HG03095 (cell line): ENCODE results near the gene PDS5B.
A peak's percentile ranks its signal among the peaks of the same experiment; 100 is the strongest.
"Not testable (repeated sequence)": the region's sequence is repeated elsewhere in the genome, so short reads cannot be mapped to it uniquely, and the experiment has no call there.

Source experiments
- ATAC-seq: cut with Tn5 transposase; IDR thresholded peaks from one replicate; pipeline ENCODE4 v1.9.1; 2021; ENCODE audit warnings: moderate library complexity; ENCODE audit not compliant: unreplicated experiment

PDS5B gene

GRCh38 chr13:32721131-32722034, 135.1 kb downstream of the PDS5B start:
- ATAC-seq = not testable (repeated sequence)

DNA sequence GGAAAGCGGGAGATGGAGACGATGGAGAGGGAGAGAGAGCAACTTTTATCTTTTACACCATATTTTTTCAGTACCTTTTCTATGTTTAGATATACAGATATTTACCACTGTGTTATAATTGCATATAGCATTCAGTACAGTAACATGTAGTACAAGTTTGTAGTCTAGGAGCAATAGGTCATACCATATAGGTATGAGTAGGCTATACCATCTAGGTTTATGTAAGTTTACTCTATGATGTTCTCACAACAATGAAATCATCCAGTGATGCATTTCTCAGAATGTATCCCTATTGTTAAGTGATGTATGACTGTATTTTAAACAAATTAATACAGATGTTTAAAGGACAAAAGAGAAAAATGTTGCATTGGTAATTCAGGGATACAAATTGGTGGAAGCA, 136.1 kb downstream of the PDS5B start:
- no peak for ATAC-seq

GRCh38 chr13:32723987-32724386, 137.7 kb downstream of the PDS5B start:
- no peak for ATAC-seq

- ATAC-seq = no peak
These were observed 140.3 kb downstream of the PDS5B start for GRCh38 chr13:32726374-32727037.

GRCh38 chr13:32728327-32728726, 142.1 kb downstream of the PDS5B start:
- ATAC-seq = no peak

DNA sequence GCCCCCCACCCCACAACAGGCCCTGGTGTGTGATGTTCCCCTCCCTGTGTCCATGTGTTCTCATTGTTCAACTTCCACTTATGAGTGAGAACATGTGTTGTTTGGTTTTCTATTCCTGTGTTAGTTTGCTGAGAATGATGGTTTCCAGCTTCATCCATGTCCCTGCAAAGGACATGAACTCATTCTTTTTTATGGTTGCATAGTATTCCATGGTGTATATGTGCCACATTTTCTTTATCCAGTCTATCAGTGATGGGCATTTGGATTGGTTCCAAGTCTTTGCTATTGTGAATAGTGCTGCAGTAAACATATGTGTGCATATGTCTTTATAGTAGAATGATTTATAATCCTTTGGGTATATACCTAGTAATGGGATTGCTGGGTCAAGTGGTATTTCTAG, 142.8 kb downstream of the PDS5B start:
- ATAC-seq = not testable (repeated sequence)

- no peak for ATAC-seq
These were observed 144.8 kb downstream of the PDS5B start for GRCh38 chr13:32731074-32731473.

GRCh38 chr13:32731576-32731975, 145.3 kb downstream of the PDS5B start:
- ATAC-seq = no peak

GRCh38 chr13:32733690-32734089, 147.4 kb downstream of the PDS5B start:
- ATAC-seq = no peak

DNA sequence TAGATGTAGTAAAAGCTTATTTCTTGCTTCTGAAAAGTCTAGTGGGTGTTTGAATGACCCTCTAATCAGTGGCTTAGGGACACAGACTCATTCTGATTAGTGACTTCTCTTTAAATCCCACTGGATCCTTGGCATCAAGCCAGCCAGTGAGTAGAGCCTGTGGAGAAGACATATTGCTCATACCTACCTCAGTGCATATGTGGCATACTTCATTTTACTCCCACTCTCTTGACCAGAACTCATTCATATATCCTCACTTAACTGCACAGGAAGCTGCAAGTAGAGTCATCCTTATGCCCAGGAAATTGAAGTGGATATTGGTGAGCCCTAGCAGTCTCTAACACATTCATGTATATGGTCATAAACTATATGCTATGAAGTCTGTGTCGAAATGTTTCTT, 148.3 kb downstream of the PDS5B start:
- ATAC-seq = no peak

DNA sequence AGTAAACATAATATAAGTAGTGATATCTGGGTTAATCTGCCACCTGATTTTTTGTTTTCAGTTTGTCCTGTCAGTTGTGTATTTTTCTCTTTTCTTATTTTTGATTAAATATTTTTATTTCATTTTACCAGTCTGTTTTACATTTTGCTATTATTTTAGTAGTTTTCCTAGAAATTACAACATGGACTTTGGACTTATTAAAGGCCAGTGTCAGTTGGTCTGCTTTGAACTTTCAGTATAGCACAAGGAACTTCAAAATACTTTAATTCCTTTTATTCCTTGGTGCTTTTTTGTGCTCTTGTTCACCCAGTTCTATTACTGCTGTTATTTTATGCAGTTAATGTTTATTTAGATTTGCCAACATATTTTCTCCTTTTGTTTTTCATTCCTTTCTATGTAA, 149.6 kb downstream of the PDS5B start:
- no peak for ATAC-seq

DNA sequence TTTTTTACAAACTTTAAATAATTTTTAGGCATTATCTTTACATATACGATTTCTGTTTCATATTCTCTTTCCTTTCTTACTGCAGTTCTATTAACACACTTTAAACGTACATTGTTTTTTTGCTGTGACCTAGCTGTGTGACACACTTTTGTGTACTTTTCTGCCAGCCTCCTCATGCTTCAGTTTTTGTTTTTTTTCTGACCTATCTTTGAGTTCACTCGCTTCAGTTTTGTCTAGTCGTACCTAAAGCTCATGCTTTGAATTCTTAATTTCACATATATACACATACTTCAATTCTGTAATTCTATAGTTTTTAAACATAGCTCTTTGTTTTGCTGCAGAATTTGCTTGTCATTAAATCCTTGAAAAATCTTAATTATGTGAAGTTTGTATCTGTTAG, 150.4 kb downstream of the PDS5B start:
- ATAC-seq = peak; percentile 30

GRCh38 chr13:32737111-32737571, 150.9 kb downstream of the PDS5B start:
- peak; percentile 46 for ATAC-seq

DNA sequence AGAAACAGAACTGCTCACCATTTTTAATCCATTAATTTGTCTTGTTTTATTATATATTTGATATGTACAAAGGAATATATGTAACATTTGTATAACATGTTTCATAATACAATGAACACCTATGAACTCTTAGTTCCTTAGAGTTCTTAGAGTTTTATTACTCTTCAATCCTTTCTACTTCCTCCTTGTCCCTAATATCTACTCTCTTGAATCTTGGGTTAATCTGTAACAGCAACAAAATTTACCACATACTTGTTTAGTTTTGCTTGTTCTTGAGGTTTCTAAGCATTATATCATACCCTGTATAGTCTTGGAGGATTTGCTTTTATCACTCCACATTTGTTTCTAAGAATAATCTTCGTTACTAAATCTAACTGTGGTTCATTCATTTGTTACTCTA, 151.4 kb downstream of the PDS5B start:
- peak; percentile 38 for ATAC-seq

DNA sequence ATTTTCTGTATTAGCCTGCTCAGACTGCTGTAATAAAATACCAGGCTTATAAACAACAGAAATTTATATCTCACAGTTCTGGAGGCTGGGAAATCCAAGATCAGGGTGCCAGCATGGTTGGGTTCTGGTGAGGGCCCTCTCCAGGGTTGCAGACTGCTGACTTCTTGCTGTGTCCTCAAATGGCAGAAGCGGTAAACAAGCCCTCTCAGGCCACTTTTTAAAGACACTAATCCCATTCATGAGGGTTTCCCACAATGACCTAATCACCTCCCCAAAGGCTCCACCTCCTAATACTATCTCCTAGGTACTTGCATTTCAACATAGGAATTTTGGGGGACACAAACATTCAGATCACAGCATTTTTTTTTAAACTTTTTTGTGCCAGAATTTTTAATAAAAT, 159.3 kb downstream of the PDS5B start:
- no peak for ATAC-seq

DNA sequence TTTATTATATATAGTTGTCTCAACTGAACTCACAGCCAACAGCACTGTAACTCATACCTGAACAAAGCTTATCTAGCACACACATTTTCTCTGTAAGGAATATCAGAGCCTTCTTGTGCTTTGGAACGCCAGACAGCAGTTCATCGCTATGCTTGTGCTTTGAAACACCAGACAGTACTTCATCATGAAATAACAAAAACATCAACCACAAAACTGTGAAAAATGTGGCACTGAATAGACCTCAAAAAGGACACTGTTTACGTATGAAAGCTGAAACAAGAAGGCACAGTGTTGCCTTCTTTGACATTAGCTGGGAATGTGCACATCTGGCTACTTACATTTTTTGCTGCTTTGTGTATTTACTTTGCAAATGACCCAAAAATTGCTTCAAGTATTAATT, 160.2 kb downstream of the PDS5B start:
- no peak for ATAC-seq

DNA sequence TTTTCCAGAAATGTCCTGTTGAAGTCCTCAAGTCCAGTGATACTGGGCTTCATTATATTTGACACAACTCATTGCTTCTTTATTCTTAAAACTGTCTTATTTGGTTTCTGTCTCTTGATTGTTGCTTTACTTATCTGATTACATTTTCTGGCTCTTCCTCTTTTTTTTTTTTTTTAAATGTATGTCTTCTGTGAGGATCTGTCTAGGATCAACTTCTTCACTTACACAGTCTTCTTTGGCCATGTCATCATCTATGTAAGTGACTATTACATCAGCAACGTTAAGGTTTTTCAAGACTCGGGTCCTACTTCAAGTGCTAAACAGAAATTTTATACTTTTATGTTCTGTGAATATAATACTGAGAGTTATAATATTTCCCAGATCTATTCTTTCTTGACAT, 162.1 kb downstream of the PDS5B start:
- no peak for ATAC-seq

DNA sequence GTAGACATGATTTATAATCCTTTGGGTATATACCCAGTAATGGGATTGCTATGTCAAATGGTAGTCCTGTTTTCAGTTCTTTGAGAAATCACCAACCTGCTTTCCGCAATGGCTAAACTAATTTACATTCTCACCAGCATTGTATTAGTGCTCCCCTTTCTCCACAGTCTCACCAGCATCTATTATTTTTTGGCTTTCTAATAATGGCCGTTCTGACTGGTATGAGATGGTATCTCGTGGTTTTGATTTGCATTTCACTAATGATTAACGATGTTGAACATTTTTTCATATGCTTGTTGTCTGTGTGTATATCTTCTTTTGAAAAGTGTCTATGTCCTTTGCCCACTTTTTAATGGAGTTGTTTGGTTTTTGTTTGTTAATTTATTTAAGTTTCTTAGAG, 165.1 kb downstream of the PDS5B start:
- ATAC-seq = no peak

DNA sequence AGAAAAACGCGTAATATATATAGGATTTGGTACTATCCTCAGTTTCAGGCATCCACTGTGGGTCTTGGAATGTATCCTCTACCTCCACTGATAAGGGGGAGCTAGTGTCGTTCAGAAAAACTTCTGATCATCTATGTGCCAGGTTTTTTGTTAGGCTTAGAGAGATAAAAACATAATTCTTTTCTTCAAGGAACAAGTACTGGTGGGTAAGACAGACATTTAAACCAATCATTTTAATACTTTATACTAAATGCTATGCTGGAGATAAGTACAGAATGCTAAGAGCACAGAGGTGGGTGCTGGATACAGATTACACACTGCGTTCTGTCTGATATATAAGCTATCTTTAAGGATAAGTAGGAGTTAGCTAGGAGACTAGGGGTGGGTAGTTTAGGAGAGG, 166.1 kb downstream of the PDS5B start:
- no peak for ATAC-seq

DNA sequence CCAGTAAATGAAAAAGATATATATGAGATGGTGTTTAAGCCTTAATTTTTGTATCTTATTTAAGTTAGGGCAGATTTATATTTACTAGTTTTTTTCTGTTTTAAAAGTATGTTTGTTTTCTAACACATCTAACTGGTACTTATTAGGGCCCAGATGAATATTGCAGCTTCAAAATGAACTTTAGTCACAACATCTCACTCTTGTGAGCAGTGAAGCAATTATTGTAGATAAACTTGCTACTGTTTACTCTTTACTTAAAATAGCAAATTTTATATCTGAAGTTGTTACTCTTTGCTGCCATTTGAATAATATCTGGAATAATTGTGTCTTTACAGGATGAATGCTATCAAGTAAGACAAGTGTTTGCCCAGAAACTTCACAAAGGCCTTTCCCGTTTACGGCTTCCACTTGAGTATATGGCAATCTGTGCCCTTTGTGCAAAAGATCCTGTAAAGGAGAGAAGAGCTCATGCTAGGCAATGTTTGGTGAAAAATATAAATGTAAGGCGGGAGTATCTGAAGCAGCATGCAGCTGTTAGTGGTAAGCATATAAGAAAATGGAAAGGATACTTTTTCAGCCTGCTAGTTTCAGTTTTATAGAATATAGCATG, 166.8 kb downstream of the PDS5B start:
- no peak for ATAC-seq

GRCh38 chr13:32754179-32754578, 167.9 kb downstream of the PDS5B start:
- no peak for ATAC-seq

- no peak for ATAC-seq
These were observed 172.9 kb downstream of the PDS5B start for GRCh38 chr13:32759152-32759551.
